ENCODE results near the gene PIP5K1B.

GRCh38 chr9:68746525-68746924, 41.5 kb downstream of the PIP5K1B start:
- TF ChIP-seq CTCF (conservative IDR thresholded peaks at IDR 0.05 in 1 of 2, IDR thresholded peaks at IDR 0.05 in 1 of 2; ENCODE audit: extremely low read depth in 1 of 2, insufficient read depth in 1 of 2, low read depth in 1 of 2, low read length in 2 of 2) (no peak), EZH2 (IDR thresholded peaks at IDR 0.05; ENCODE audit: borderline replicate concordance, low read length) (no peak)

Measured in mammary epithelial cell (primary cell).